Measurements from ENCODE around the gene CMTR1.

- no peak for TF ChIP-seq PCBP1 (IDR thresholded peaks at IDR 0.05; ENCODE audit: borderline replicate concordance, low read depth, low read length)
- no peak for TF ChIP-seq ZXDC (CRISPR knock-in tag; IDR thresholded peaks at IDR 0.05)
- TF ChIP-seq GMEB1 (CRISPR knock-in tag; IDR thresholded peaks at IDR 0.05; ENCODE audit: borderline replicate concordance) = no peak
- no peak for TF ChIP-seq RXRA (CRISPR knock-in tag; IDR thresholded peaks at IDR 0.05)
- no peak for TF ChIP-seq ZNF276 (CRISPR knock-in tag; IDR thresholded peaks at IDR 0.05; ENCODE audit: low read depth)
- TF ChIP-seq HNRNPL (IDR thresholded peaks at IDR 0.05; ENCODE audit: low read depth, low read length) = no peak
- TF ChIP-seq KAT8 (CRISPR knock-in tag; IDR thresholded peaks at IDR 0.05) = no peak
- TF ChIP-seq RFX5 (IDR thresholded peaks at IDR 0.05; ENCODE audit: low read depth, low read length) = no peak
- no peak for TF ChIP-seq ZNF768 (CRISPR knock-in tag; IDR thresholded peaks at IDR 0.05)
- no peak for TF ChIP-seq ZBTB10 (CRISPR knock-in tag; IDR thresholded peaks at IDR 0.05; ENCODE audit: borderline replicate concordance)
- TF ChIP-seq ZNF788 (CRISPR knock-in tag; IDR thresholded peaks at IDR 0.05; ENCODE audit: borderline replicate concordance) = no peak
- no peak for TF ChIP-seq THYN1 (CRISPR knock-in tag; IDR thresholded peaks at IDR 0.05; ENCODE audit: borderline replicate concordance, low read depth)
Observed at GRCh38 chr6:37454420-37455140, 21.6 kb downstream of the CMTR1 start.

Measured in HepG2 (cell line).